Daoy (cell line): ENCODE results near the gene MAML3. TPM values are rescaled to one million over a fixed set of nuclear protein-coding genes. Genes with fewer than 3 reads are reported as not detected.
A peak's percentile ranks its signal among the peaks of the same experiment; 100 is the strongest.

Experiments used
- DNase-seq: peaks from one replicate; pipeline ENCODE4 v3.0.0-alpha.2; 2015; ENCODE audit warnings: low read depth
- total RNA-seq: library from RNA; depleted of rRNA; stranded (reverse); fragments of >200 nt; shearing (Covaris generic); gene quantifications from 2 replicates; pipeline ENCODE4 v1.2.3, GENCODE V29; 2014; rRNA removed

The MAML3 gene
- 2.1 and 2.7 TPM in 2 replicates for total RNA-seq

DNA sequence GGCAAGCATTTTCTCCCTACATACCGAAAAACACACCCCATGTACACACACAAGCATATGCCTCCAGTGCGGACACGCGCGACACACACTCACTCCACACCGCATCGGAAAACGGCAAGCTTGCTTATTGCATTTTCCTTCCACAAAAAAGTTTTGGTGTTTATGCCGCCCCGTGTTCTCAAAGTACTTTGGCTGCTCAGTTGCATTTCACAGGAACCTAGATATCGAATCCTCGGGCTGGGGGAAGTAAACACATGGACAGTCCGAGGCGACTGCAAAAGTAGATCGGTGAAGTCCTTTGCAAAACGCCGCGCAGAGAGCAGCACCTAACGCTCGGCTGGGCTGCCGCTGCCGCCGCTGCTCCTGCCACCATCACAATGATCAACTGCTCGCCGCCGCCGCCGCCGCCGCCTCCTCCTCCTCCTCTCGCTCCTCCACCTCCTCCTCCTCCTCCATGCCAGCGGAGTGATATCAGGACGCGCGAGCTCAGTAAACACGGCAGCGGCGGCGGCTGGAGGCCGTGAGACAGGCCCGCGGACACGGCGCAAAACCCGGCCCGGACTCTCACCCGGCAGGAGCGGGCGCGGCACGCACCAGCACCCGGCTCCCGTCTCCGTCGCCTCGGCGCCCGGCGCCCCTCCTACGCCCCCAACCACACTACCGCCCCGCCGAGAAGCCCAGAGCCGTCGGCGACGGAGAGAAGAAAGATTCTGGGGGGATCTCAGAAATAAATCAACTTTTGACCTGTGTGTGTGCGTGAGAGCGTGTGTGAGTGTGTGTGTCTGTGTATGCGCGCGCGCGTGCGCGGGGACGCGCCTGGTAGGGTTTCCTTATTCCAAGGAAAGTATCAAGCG is at the start of gene MAML3:
Gene MAML3, minus strand, starts transcription at position 467 of the 854 bp plus-strand sequence. CDS start 857 bp downstream, outside the sequence.
- DNase-seq = peak; percentile 92

DNA sequence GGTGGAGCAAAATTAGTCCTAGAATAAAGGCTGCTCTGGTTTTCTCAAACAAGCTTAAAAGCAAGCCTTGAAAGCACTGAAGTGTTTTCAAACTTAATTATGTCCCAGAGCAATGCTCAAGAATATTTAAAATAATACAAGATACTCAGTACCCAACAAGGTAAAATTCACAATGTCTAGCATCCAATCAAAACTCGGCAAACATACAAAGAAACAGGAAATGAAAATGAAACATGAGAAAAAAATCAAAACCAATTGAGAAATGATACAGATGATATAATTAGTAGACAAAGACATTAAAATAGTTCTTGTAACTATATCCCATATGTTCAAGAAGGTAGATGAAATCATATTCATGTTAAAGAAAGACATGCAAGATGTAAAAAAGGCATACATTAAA is 45.0 kb upstream of the MAML3 start:
- no peak for DNase-seq

DNA sequence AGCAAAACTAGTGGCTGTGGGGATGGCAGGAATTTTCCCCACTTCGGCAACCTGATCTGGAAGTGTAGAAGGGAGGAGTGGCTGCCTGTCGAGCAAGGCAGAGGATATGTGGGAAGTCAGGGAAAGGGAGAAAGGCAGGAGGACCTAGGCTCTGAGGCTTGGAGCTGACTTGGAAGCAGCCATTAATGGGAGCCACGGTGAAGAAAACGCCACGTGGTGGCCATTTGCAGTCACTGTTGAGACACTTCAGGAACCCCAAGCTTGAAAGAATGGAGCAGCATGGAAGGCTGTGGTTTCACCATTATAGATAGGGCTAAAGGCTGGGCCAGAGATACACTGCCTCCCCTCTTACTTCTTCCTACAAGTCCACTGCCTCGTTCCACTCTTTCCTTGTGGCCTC is 41.8 kb upstream of the MAML3 start:
- DNase-seq = peak; percentile 5

DNA sequence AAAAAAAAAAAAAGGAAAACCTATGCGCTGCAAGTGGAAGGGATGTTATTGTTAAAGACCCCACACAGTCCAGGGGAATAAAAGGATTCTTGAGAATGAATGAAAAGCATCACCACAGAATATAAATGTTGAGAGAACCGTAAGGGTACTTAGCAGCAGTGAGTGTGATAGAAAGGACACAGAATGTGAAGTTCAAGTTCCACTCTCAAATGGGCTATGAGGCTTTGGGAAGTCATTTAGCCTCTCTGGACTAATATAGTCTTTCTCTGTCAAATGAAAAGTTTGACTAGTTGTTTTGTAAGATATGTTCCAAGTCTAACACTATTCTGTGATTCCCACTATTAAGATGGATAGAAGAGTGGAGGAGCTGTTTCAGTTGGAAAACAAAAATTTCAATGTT is 35.8 kb upstream of the MAML3 start:
- no peak for DNase-seq

DNA sequence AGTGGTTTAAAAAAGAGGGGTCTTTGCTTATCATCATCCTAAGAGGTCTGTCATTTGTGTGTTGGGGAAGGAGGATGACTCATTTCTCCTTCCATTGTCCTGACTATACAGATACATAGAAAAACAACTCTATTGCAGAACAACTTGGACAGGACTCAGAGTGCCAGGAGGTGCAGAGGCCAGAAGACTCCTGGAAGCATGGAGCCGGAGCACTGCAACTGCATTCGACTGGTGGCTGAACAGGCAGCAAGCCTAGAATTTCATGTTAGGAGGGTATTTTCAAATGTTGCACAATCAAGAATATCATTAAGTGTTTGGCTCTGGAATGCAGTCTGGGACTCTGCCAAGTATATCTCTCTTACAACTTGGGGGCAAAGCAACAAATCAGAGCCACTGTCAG is 35.0 kb upstream of the MAML3 start:
- no peak for DNase-seq

DNA sequence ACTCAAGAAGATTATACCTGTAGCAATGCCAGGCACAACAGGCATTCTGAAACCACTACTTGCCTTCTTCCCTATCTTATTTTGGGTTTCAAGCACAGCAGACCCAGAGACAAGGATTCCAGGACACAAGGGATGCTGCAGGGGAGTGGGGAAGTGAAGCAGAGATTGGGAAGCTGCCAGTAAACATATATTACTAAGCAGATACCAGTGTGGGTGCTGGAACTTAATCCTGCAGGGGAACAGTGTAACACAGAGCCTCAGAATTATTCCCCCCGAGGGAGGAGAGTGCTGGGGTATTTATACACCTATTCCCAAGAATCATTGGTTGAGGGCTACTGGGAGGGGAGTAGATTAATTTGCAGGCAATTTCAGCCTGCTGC is 33.3 kb upstream of the MAML3 start:
- DNase-seq = no peak

DNA sequence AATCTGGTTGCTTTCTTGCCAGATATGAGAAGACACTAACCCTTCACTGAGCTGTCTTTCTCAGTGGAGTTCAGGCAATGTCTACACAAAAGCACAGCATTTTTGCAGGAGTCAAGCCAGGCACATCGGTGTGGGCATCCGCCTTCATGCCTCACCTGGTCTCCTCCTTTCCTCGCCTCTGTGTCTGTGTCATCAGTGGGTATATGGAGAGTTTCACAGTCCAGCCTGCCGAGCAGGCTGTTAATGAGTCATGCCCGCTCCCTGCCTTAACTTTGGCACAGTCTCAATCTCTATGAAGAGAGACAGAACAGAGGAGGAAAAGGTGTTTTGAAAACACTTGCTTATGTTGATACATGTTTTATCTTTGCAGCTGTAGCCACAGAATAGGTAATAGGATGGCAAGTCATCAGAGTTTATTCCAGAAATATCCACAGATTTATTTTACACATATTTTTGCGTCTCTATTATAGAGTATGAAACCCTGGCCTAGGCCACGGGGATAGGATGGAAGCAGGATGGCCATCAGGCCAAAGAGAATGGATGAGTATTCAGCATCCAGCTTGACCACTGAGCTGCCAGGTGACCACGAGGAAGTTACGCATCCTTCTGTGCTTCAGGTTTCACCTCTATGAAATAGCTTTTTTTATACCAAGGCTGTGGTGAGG is 32.8 kb upstream of the MAML3 start:
- DNase-seq = peak; percentile 45

DNA sequence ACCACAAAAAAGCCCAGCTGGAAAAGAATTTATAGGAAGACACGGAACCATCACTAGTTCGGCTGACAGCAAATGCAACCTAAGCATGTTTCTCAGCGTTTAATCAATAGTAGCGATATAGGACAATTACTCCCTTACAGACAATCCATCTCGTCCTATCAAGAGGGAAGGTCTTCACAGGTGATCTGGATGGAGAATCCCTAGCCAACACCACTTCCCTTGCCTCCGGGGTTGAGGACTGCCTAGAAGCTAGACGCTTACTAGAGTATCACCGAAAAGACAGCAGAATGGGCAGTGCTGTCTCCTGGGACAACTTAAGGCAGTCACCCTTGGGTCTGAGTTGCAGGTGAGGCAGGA is 32.1 kb upstream of the MAML3 start:
- no peak for DNase-seq

DNA sequence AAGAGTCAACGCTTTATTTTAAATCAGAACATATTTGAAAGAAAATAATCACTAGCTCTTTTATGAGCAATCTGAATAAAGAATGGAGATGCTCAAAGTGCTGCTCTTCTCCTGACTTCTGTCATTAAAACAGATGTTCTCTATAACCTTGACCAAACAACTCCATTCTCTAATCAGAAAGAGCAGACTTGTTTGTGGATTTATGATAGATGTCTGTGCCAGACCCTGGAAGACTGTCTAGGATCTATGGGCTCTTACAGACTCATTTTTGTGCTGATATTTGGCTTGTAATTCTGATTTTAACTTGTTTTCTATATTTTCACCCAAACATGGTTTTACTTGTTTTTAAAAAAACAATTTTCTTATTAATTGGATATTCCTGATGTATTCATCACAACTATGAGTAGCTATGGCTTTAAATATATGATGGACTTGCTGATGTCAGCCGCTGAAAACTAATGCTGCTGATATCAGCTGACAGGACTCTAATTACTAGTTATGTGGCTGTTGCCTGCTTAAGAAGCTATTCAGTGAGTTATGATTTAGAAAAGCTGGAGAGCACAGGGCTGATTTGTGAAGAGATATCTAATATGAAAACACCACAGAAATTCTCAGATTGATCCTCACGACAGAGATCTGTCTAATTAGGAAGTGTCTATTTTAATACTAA is 31.6 kb upstream of the MAML3 start:
- no peak for DNase-seq

DNA sequence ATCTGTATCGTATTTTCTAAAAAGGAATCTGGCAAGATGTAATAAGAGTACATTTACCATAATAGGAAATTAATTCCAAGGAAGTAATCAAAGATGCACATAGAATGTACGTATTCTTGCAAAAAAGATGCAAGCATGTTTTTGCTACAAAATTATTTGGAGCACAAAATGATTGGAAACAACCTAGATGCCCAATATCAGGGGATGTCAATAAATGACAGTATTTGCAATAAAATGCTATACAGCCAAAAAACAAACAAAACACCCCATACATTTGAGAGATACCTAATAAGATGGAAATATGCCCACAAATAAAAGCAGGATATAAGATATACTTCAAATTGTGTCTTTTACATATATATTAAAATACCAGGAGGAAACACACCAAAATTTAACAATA is 29.3 kb upstream of the MAML3 start:
- no peak for DNase-seq

DNA sequence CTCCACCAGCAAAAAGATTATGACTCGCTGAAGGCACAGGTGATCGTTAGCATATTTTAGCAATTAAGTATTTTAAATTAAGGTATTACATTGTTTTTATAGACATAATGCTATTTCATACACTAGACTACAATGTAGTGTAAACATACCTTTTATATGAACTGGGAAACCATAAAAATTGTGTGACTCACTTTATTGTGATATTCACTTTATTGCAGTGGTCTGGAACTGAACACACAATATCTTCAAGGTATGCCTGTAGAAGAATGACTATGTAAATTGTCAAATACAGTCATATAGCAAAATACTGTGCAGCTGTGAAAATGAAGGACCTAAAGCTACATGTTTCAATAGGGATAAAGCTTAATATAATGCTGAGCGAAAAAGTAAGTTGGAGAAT is 26.6 kb upstream of the MAML3 start:
- no peak for DNase-seq

DNA sequence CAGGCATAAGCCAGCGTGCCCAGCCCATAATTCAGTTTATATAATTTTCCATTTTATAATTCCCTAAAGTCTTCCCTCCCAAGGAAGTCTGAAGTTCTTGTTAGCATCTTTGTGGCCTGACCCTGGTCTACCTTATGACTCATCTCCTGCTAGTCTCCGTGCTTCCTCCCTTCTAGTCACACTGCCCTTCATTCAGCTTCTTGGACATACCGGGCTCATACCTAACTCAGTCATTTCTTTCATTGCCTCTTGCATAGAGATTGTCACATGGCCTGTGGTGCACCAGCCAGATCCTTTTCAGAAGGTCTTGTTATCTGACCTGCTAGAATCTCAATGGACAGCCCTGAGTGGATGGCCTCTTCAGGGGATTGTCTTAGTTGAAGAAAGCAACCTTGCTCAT is 22.8 kb upstream of the MAML3 start:
- DNase-seq = peak; percentile 9

DNA sequence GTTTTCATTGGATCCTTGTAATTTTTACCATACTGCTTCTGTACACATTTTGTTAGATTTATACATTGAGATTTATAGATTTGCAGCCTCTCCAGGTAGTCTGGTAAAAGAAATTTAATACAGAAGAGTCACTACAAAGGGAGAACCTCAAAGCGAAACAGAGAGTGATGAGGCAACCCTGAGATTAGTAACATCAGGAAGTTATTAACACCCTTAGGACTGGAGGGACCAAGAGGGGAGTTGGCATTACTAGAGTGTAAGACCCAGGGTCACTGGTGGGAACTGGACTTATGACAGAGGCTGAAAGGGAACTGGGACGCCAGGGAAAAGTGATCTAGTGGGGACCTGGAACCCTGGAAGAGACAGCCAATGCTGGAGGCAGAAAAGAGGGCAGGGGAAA is 20.6 kb upstream of the MAML3 start:
- DNase-seq = no peak

DNA sequence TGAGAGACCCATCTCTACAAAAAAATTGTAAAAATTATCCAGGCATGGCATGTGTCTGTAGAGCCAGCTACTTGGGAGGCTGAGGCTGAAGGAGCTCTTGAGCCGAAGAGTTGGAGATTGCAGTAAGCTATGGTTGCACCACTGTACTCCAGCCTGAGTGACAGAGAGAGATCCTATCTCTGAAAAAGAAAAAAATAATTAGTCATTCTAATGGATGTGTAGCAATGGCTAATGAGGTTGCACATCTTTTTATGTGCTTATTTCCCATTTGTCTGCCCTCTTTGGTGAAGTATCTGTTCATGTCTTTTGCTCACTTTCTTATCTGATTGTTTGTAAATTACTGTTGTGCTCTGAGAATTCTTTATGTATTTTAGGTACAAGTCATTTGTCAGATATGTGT is 19.0 kb upstream of the MAML3 start:
- DNase-seq = no peak

DNA sequence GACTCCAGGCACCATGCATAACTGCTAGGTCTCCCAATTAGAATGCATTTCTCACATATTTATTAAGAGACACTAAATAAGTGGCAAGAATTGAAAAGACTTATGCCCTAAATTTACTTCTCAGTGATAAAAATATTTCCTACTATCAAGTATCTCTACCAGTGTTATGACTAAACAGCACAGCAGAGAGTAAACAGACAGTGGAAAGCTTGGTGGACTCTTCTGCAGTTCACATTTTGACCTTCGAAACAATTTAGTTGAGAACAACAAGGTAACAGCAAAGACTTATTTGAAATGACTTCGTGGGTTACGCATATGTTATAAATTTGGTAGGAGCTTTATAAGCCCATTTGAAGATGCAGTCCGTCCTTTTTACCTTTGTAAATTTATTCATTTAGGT is 16.3 kb upstream of the MAML3 start:
- DNase-seq = no peak

DNA sequence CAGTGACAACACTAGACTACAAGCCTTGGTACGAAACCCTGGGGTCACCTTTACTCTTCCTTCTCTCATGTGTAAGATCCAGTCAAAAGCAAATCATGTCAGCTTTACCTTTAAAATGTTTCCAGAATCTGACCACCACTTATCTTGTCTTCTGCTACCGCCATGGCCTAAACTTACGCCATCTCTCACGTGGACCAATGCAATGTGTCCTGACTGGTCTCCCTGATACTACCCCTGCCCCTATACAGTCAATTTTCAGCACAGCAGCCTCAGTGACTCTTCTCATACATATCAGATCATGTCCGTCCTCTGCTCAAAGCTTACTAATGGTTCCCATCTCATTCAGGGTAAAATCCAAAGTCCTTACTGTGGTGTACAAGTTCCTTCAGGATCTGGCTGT is 15.0 kb upstream of the MAML3 start:
- DNase-seq = no peak

DNA sequence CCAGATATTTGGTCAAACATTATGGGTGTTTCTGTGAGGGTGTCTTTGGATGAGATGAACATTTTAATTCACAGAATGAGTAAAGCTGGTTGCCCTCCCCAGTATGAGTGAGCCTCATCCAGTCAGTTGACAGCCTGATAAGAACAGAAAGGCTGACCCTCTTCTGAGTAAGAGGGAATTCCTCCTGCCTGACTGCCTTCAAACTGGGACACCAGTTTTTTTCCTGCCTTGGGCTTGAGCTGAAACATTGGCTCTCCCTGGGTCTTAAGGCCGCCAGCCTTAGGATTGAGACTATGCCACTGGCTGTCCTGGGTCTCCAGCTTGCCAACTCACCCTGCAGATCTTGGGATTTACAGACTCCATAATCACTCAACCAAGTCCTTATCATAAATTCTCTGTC is 14.5 kb upstream of the MAML3 start:
- DNase-seq = no peak

DNA sequence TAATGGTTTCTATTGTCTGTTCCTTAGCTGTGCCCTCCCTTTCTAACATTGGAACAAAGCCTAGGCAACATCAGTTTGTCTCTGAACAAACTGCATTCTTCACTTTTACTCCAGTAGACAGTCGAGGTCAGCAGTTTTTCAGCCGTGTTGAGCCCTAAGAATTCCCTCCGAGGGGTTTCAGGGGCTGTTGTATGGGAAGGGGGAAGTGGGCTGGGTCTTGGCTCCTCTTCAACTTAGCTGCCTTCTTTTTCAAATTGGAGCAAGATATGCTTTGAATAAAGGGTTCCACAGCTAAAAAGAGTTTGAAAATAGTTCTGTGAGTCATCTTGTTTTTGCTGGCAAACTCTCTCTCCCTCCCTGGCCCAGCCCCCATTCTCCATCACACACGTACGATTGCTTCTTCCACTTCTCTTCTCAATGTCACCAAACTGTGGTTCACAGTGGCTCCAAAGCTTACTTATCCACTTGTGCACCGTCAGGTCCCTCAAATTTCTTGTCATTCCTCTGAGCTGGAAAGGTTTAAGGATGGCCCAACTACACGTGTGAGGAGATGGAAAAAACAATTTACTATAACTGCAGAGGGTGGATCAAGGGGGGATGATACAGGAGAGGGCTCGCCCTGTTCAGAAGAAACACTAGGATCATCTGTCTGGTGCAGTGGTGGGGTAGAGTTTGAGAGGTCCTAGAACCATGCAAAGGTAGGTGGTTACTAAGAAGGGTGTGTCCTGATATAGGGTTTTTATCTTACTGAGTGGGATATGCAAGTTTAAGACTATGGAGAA is 9.2 kb upstream of the MAML3 start:
- peak; percentile 27 for DNase-seq

DNA sequence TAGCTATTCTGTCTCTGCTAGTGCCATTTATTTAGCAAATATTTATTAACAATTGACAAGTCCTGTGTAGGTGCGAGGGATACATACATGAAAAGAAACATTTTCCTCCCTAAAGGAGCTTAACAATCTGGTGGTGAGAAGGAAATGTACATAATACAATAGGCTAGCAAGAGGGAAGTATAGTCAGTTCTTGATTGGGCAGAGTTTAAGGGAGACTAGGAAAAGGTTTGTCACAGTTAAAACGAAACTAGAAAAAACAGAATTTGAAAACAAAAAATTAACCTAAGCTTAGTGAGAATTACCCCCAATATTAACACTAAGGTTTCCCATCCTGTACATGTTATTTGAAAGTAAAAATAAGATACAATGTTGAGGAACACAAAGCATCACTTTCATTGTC is 8.6 kb upstream of the MAML3 start:
- no peak for DNase-seq

DNA sequence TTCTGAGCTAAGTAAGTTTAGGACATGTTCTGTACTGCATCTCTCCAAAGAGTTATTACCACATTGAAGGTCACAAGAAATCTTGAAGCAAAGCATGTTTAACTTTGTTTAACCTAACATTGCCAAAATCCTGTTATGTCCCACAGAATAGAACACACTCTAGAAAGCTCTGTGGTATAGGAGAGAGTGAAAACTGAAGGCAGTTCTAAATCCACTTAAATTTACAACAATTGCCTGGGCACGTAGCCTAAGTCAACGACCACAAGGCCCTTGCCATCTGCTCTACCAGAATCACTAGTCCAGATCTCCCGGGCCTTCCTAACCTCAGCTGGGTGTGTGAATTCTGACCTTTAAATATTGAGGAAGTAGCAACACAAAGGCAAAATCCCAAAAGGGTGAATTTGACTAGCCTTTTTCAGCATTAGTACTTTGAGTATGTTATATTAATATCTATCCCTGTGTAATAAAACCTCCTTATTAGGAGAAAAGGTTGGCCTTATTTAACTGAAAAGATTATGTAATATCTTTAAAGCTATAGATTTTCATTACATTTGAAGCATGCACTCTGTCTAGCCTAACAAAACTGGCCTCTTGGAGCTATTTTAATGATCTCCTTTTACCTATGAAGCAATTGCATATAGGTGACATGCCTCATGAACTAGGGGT is 4.5 kb upstream of the MAML3 start:
- DNase-seq = no peak

DNA sequence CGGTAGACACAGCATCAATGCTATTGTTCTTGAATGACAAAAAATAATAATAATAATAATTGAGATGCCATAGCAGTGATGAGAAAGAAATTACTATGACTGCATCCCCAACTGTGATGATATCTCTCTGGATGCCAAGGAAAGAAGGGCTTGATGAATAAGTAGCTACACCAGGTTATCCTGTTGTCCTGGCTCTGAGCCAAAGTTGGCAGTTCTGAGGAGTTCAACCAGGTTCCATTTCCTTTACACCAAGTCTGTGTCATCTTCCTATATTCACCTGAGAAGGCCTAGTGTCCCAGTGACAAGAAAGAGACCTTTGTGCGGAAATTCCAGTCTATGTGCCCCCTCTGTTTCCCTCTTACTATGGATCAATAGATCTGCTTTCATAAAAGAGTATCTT is 3.4 kb upstream of the MAML3 start:
- DNase-seq = no peak
